IPS-20b (cell line): Measurements from ENCODE around the gene COMMD6.
A peak's percentile ranks its signal among the peaks of the same experiment; 100 is the strongest.

Experiments
- H3K27ac ChIP-seq: one replicate; pipeline ENCODE4 v1.5.1; 2013; ENCODE audit warnings: low read length
- H3K27me3 ChIP-seq: 2 replicates; pipeline ENCODE4 v1.6.1; 2013; ENCODE audit warnings: mild to moderate bottlenecking, low read length, inconsistent platforms; ENCODE audit not compliant: insufficient read depth
- H3K36me3 ChIP-seq: 2 replicates; pipeline ENCODE4 v1.6.1; 2013; ENCODE audit warnings: low read depth, mild to moderate bottlenecking, inconsistent platforms, low read length, moderate library complexity; ENCODE audit not compliant: insufficient read depth
- H3K4me1 ChIP-seq: 2 replicates; pipeline ENCODE4 v1.6.1; 2013; ENCODE audit warnings: mild to moderate bottlenecking, control low read depth, inconsistent platforms, low read length, moderate library complexity; ENCODE audit not compliant: insufficient read depth
- H3K4me3 ChIP-seq: 2 replicates; pipeline ENCODE4 v1.5.1; 2013; ENCODE audit warnings: mild to moderate bottlenecking, low read length, inconsistent platforms
- H3K9ac ChIP-seq: 2 replicates; pipeline ENCODE4 v1.6.1; 2013; ENCODE audit warnings: low read depth, mild to moderate bottlenecking, inconsistent platforms, low read length, moderate library complexity
- H3K9me3 ChIP-seq: 2 replicates; pipeline ENCODE4 v1.6.1; 2013; ENCODE audit warnings: mild to moderate bottlenecking, low read depth, low read length, inconsistent platforms; ENCODE audit not compliant: insufficient read depth

Gene COMMD6

GRCh38 chr13:75479102-75479740, 58.4 kb downstream of the COMMD6 start:
- peak overlapping the region; percentile 93 for H3K4me3 ChIP-seq
- no peak overlapping the region for H3K27ac ChIP-seq
- H3K4me1 ChIP-seq, result peaks cover 7% of the 10 kb centered on the region; the same call in 1 of the 2 replicates
- no peaks in the 10 kb centered on the region for H3K36me3 ChIP-seq
- no peaks in the 10 kb centered on the region for H3K9me3 ChIP-seq
- H3K27me3 ChIP-seq, result peaks cover 12% of the 10 kb centered on the region
- H3K9ac ChIP-seq, result no peak overlapping the region

- no peak overlapping the region for H3K9ac ChIP-seq
- H3K4me1 ChIP-seq, result peaks cover 7% of the 10 kb centered on the region; the same call in 1 of the 2 replicates
- H3K27me3 ChIP-seq, result peaks cover 12% of the 10 kb centered on the region
- no peaks in the 10 kb centered on the region for H3K9me3 ChIP-seq
- H3K36me3 ChIP-seq, result no peaks in the 10 kb centered on the region
- no peak overlapping the region for H3K27ac ChIP-seq
- H3K4me3 ChIP-seq, result 0 out of 2 replicates have a peak overlapping the region, but pooled peaks have one; percentile 1
Observed at GRCh38 chr13:75478659-75479058, 59.0 kb downstream of the COMMD6 start.
